ENCODE measurements around the gene FAM20A.

DNA sequence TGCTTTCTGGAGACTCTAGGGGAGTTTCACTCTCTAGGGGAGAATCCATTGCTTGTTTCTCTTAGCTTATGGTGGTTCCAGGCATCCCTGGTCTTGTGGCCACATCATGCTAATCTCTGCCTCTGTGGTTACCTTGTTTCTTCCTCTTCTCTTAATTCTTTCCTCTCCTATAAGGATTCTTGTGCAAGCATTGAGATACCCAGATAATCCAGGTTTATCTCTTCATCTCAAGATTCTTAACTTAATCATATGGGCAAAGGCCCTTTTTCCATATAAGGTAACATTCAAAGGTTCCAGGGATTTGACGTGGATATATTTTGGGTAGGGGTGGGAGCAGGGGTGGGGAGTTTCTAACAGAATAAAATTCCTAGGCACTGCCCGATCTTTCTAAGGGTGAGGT lies 32.6 kb downstream of the FAM20A start:
- TF ChIP-seq, protein P1, sequence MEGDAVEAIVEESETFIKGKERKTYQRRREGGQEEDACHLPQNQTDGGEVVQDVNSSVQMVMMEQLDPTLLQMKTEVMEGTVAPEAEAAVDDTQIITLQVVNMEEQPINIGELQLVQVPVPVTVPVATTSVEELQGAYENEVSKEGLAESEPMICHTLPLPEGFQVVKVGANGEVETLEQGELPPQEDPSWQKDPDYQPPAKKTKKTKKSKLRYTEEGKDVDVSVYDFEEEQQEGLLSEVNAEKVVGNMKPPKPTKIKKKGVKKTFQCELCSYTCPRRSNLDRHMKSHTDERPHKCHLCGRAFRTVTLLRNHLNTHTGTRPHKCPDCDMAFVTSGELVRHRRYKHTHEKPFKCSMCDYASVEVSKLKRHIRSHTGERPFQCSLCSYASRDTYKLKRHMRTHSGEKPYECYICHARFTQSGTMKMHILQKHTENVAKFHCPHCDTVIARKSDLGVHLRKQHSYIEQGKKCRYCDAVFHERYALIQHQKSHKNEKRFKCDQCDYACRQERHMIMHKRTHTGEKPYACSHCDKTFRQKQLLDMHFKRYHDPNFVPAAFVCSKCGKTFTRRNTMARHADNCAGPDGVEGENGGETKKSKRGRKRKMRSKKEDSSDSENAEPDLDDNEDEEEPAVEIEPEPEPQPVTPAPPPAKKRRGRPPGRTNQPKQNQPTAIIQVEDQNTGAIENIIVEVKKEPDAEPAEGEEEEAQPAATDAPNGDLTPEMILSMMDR (IDR thresholded peaks at IDR 0.05), result no peak
- TF ChIP-seq EZH2 (IDR thresholded peaks at IDR 0.05; ENCODE audit: borderline replicate concordance, insufficient read depth, low read depth, low read length, poor library complexity, severe bottlenecking), result no peak

Measured in B cell (primary cell).